ENCODE measurements around the gene FANCG.
A peak's percentile ranks its signal among the peaks of the same experiment; 100 is the strongest.

Gene FANCG

GRCh38 chr9:35108461-35108860 is 28.7 kb upstream of the FANCG start:
- no peak for DNase-seq (ENCODE audit: low spot score)
- H3K27ac ChIP-seq: no peak overlapping the region
- no peak for TF ChIP-seq CTCF (conservative IDR thresholded peaks at IDR 0.05; ENCODE audit: low read depth)
- CTCF ChIA-PET: interaction anchor here (0.6 to 0.9 kb wide), 3 partner anchors 9 to 52 kb away, joined by 3 to 5 read pairs (median 3); partner anchors contain the start of gene FANCG
- POLR2A ChIA-PET (ENCODE audit: low non-redundant PET): interaction anchor here (0.6 kb wide), 1 partner anchor 68 kb away, joined by 5 read pairs; no protein-coding TSS in a partner anchor

GRCh38 chr9:35107297-35108290 is 27.9 kb upstream of the FANCG start:
- POLR2A ChIA-PET (ENCODE audit: low non-redundant PET): no interaction called here
- H3K27ac ChIP-seq: no peak overlapping the region
- CTCF ChIA-PET: interaction anchor here (0.6 to 0.9 kb wide), 2 partner anchors 9 to 172 kb away, joined by 3 read pairs; no protein-coding TSS in a partner anchor
- DNase-seq (ENCODE audit: low spot score): no peak
- no peak for TF ChIP-seq CTCF (conservative IDR thresholded peaks at IDR 0.05; ENCODE audit: low read depth)

GRCh38 chr9:35106343-35106730 is 26.6 kb upstream of the FANCG start:
- CTCF ChIA-PET: interaction anchor here (0.6 kb wide), 1 partner anchor 10 kb away, joined by 3 read pairs; the partner anchor contains the start of gene PIGO
- POLR2A ChIA-PET (ENCODE audit: low non-redundant PET): no interaction called here
- peak overlapping the region; percentile 83; the same call in 1 of the 2 replicates for H3K27ac ChIP-seq
- TF ChIP-seq CTCF (conservative IDR thresholded peaks at IDR 0.05; ENCODE audit: low read depth): no peak
- DNase-seq (ENCODE audit: low spot score): no peak

DNA sequence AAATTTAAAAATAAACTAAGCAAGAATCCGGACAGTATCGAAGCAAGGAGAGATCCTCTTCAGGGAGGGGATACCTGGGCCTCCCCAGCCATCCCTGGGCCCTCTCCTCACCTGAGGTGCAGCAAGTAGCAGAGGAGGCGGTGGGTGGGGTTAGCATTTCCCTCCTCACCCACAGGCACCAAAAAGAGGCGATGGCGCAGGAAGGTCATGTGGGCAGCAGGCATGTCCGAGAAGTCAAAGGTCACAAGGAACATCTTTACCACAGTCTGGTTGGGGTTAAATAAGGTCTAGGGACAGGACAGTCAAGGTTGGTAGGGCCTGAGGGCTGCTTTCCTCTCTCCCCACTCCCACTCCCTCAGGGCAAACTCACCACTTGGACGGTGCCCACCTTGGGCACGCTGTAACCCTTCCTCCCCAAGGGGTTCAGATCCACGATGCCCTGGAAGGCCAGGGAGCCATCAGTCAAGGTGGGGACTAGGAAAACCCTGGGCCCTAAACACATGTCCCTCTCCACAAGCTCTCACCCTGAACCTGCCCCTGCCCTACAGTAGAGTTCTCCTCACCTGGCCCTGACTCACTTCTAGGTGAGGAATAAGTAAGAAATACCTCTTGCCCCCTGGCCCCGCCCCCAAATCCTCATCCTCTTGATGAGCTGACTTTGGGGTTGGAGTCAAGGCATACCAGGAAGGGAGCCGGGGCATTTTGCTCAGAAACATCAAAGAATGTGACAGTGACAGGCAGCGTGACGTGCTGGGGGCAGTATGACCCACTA is 26.0 kb upstream of the FANCG start:
- TF ChIP-seq CTCF (conservative IDR thresholded peaks at IDR 0.05; ENCODE audit: low read depth): no peak
- ChIA-PET CTCF (no interaction called here), POLR2A (ENCODE audit: low non-redundant PET) (no interaction called here)
- peak overlapping the region; percentile 83 for H3K27ac ChIP-seq
- DNase-seq (ENCODE audit: low spot score): no peak

GRCh38 chr9:35105126-35105525 is 25.4 kb upstream of the FANCG start:
- peak overlapping the region; percentile 83 for H3K27ac ChIP-seq
- POLR2A ChIA-PET (ENCODE audit: low non-redundant PET): no interaction called here
- no peak for TF ChIP-seq CTCF (conservative IDR thresholded peaks at IDR 0.05; ENCODE audit: low read depth)
- CTCF ChIA-PET: no interaction called here
- DNase-seq (ENCODE audit: low spot score): no peak

DNA sequence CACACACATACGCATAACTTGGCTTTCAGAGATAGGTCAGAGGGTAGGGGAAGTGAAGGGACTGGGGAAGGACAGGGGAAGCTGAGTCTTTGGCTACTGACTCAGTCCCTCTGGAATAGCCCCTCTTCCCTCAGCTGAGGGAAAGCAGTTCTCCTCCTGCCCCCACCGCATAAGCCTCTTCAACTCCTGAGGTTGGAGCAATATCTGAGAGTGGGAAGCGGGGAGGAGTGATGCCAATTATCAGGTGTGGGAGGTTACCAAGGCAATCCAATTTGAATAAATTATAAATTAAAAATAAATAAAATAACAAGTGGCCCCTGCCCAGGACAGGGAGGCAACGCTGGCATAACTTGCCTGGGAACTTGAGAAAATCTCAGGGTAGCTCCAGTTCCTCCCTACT is 24.8 kb upstream of the FANCG start:
- ChIA-PET POLR2A (ENCODE audit: low non-redundant PET) (no interaction called here), CTCF (no interaction called here)
- H3K27ac ChIP-seq: peak overlapping the region; percentile 83
- TF ChIP-seq CTCF (conservative IDR thresholded peaks at IDR 0.05; ENCODE audit: low read depth): no peak
- no peak for DNase-seq (ENCODE audit: low spot score)
